Activated CD4-positive, alpha-beta memory T cell treated with anti-CD3 and anti-CD28 coated beads for 36 hours (primary cell): ENCODE data around the gene RDH14. TPM values are rescaled to one million over a fixed set of nuclear protein-coding genes. Genes with fewer than 3 reads are reported as not detected.

ENCODE experiments used
- CTCF ChIA-PET: fragments of 350-600 bp; sonication (Branson Sonifier 250); formaldehyde crosslinking; loops from one replicate; lab custom pipeline; 2021; ENCODE audit warnings: antibody characterized with exemption, inconsistent platforms; lab: Charles Lee
- POLR2A ChIA-PET: fragments of 350-600 bp; sonication (Branson Sonifier 250); formaldehyde crosslinking; loops from one replicate; lab custom pipeline; 2021; ENCODE audit warnings: antibody characterized with exemption; lab: Charles Lee
- DNase-seq: peaks from one replicate; pipeline ENCODE4 v3.0.0-alpha.2; 2020
- H3K27ac Mint-ChIP-seq: one replicate; pipeline ENCODE4 v1.8.0; 2021; ENCODE audit warnings: mixed read lengths
- H3K27me3 Mint-ChIP-seq: one replicate; pipeline ENCODE4 v1.8.0; 2021; ENCODE audit warnings: mixed read lengths
- H3K36me3 Mint-ChIP-seq: one replicate; pipeline ENCODE4 v1.8.0; 2021; ENCODE audit warnings: mixed read lengths
- H3K4me1 Mint-ChIP-seq: one replicate; pipeline ENCODE4 v1.8.0; 2021; ENCODE audit warnings: low read depth, mixed read lengths
- H3K4me3 Mint-ChIP-seq: one replicate; pipeline ENCODE4 v1.8.0; 2021; ENCODE audit warnings: mild to moderate bottlenecking, mixed read lengths
- H3K9me3 Mint-ChIP-seq: one replicate; pipeline ENCODE4 v1.8.0; 2021; ENCODE audit warnings: mixed read lengths
- intact Hi-C: fragments of 100-400 bp; cut with micrococcal nuclease; formaldehyde crosslinking; loops from one replicate; pipeline ENCODE4 v1.15.1; 2023
- total RNA-seq, 2 experiments: library from RNA; stranded (reverse); gene quantifications; one replicate each; pipeline ENCODE4 v1.2.3, GENCODE V29; 2021

Gene RDH14, protein sequence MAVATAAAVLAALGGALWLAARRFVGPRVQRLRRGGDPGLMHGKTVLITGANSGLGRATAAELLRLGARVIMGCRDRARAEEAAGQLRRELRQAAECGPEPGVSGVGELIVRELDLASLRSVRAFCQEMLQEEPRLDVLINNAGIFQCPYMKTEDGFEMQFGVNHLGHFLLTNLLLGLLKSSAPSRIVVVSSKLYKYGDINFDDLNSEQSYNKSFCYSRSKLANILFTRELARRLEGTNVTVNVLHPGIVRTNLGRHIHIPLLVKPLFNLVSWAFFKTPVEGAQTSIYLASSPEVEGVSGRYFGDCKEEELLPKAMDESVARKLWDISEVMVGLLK
- total RNA-seq, result 10 to 100 TPM; 14.1 to 14.4 TPM

DNA sequence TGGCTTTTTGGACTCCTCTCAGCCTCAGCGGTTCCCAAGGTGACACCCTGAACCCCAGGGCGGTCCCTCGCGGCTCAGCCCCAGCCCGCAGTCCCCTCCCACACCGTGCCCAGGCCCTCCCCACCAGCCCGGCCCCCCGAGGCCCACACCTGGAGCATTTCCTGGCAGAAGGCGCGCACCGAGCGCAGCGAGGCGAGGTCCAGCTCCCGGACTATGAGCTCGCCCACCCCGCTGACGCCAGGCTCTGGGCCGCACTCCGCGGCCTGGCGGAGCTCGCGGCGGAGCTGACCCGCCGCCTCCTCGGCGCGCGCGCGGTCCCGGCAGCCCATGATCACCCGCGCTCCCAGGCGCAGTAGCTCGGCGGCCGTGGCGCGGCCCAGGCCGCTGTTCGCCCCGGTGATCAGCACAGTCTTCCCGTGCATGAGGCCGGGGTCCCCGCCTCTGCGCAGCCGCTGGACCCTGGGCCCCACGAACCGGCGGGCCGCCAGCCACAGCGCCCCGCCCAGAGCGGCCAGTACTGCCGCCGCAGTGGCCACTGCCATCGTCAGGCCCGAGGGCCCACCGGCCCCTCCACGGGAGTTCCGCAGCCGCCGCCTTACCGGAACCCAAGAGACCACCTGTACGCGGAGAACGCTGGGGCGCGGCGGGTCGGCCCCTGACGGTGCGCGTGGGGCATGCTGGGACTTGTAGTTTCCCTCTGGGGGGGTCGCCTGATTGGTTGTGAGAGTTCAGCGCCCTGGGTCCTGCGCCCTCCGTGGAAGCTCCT is at the start of gene RDH14:
Gene RDH14, minus strand, starts transcription at position 623 of the 766 bp plus-strand sequence. Its CDS starts 81 bp downstream, at position 542.
- H3K36me3 Mint-ChIP-seq, result peaks cover 24% of the 10 kb centered on the region
- peaks cover 33% of the 10 kb centered on the region for H3K4me1 Mint-ChIP-seq
- H3K27ac Mint-ChIP-seq, result peak within 1 kb of the TSS; percentile 89
- intact Hi-C loops, result loop anchor here (1.0 to 5.0 kb wide), 5 partner anchors 15 to 1340 kb away; partner anchors contain the start of gene SMC6
- no peaks in the 10 kb centered on the region for H3K9me3 Mint-ChIP-seq
- no peaks in the 10 kb centered on the region for H3K27me3 Mint-ChIP-seq
- ChIA-PET CTCF (interaction anchor here (1.3 kb wide), 1 partner anchor 10 kb away, joined by 3 read pairs; no protein-coding TSS in a partner anchor), POLR2A (interaction anchor here (1.0 to 2.2 kb wide), 6 partner anchors 7 to 1340 kb away, joined by 3 to 9 read pairs (median 5); no protein-coding TSS in a partner anchor)
- peak; percentile 94 for DNase-seq
- H3K4me3 Mint-ChIP-seq, result peak within 1 kb of the TSS; percentile 90

DNA sequence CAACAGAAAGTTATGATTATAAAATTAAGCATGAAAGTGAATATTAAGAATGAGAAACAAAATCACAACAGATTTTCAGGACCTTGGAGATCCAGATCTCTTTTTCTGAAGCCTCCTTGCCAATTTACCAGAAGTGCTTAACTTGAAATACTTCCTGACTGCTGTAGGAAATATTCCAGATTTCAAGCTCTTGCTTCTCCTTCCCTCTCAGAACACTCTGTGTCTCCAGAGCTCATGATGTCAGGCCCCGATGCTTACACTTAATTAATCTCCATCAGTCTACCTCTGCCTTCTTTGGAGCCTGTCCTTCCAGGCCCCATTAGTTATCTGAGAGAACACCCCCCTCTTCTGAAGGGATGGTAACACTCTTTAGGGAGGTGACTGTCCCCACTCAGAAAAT is 49.6 kb upstream of the RDH14 start:
- H3K36me3 Mint-ChIP-seq, result peaks cover 6% of the 10 kb centered on the region
- intact Hi-C loops, result no loop called here
- H3K4me1 Mint-ChIP-seq, result no peaks in the 10 kb centered on the region
- H3K9me3 Mint-ChIP-seq, result no peaks in the 10 kb centered on the region
- DNase-seq, result no peak
- ChIA-PET POLR2A (no interaction called here), CTCF (interaction anchor here (1.1 kb wide), 1 partner anchor 89 kb away, joined by 4 read pairs; no protein-coding TSS in a partner anchor)
- no peak overlapping the region for H3K4me3 Mint-ChIP-seq
- H3K27ac Mint-ChIP-seq, result no peak overlapping the region
- no peaks in the 10 kb centered on the region for H3K27me3 Mint-ChIP-seq

DNA sequence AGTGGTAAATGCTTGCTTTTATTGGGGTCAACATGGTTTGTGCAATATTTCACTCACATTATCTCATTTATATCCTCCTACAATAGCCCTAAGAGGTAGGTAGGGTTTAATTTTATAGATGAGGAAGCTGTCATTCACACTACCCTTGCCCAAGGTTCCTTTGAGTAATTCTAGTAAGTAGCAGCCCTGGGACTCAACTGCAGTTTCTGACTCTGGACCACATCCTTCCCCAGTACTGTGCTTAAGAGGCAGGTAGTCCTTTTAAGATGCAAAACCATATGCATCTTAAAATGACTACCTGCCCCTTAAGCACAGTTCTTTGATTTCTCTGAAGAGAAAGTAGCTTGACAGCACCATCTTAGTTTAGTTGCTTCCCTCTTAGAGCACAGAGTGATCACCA is 44.7 kb upstream of the RDH14 start:
- Mint-ChIP-seq H3K27me3 (no peaks in the 10 kb centered on the region), H3K4me1 (no peaks in the 10 kb centered on the region), H3K27ac (no peak overlapping the region), H3K9me3 (no peaks in the 10 kb centered on the region), H3K36me3 (peaks cover 3% of the 10 kb centered on the region), H3K4me3 (no peak overlapping the region)
- POLR2A ChIA-PET, result no interaction called here
- CTCF ChIA-PET, result no interaction called here
- intact Hi-C loops, result no loop called here
- DNase-seq, result no peak

DNA sequence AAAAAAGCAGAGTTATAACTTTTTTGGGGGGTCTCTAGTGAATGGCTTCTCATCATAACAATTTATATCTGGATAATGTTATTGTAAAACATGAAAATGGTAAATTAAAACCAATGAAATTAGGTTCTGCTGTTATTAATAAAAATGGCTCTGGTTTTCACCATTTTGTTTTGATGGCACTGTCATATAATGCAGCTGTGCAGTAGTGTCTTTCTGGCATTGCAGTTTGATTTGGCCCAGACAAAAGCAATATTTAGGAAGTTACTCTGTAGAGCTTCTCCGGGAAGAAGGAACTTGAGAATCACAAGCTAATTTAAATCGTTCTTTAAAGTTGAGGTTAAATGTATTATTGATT is 44.1 kb upstream of the RDH14 start:
- ChIA-PET POLR2A (no interaction called here), CTCF (no interaction called here)

DNA sequence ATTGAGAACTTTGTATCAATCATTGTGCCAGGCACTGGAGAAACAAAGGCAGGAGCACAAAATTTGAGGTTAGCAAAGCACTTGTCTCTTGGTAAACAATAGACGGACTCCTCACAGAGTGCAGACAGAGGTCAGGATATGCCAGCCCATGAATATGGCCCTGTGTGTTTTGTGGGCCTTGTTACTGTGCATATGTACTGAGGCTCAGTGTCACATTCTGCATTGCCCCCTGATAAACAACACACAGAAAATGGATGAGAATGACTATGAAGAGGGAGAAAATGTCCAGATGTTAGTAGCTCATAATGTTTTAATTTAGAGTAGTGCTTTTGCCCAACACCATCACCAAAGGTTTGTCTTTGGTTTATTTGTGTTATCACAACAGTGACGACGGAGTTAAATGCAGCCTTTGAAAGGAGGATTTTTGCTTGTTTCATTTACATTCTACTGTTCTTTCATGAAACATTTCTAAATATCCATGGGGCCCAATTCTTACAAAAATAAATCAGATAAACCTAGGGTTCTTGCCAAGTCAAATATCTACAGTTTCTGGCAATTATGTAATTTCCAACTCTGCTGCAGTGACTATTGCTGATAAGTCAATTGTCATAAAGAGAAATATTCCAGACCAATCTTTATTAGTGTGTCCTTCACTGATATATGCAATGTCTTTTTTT is 43.5 kb upstream of the RDH14 start:
- intact Hi-C loops, result no loop called here
- Mint-ChIP-seq H3K4me3 (no peak overlapping the region), H3K27ac (no peak overlapping the region), H3K27me3 (no peaks in the 10 kb centered on the region), H3K4me1 (no peaks in the 10 kb centered on the region), H3K36me3 (peaks cover 3% of the 10 kb centered on the region), H3K9me3 (no peaks in the 10 kb centered on the region)
- ChIA-PET POLR2A (no interaction called here), CTCF (no interaction called here)
- DNase-seq, result no peak

More for the DNA sequence above, 44.1 kb upstream of the RDH14 start:
- Mint-ChIP-seq H3K27ac (no peak overlapping the region), H3K4me3 (no peak overlapping the region), H3K4me1 (no peaks in the 10 kb centered on the region), H3K9me3 (no peaks in the 10 kb centered on the region), H3K27me3 (no peaks in the 10 kb centered on the region), H3K36me3 (peaks cover 3% of the 10 kb centered on the region)
- intact Hi-C loops, result no loop called here
- DNase-seq, result no peak

DNA sequence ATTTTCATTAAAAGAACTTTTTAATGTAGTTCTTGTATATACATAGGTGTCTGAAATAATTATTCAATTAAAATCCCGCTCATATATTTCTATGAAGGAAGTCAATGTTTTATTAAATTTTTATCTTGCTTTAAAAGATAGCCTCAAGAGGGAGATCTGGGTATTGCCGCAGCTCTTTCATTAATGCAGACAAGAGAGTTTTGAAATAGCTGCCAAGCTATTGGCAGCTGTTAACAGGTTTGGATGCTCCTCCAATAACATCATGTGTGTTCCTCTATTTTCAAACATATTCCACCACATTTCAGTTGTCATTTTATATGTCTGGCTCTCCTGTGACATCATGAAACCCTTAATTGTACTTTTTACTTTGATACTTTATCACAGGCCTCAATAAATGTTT is 41.8 kb upstream of the RDH14 start:
- H3K9me3 Mint-ChIP-seq, result no peaks in the 10 kb centered on the region
- CTCF ChIA-PET, result no interaction called here
- POLR2A ChIA-PET, result no interaction called here
- no peak overlapping the region for H3K27ac Mint-ChIP-seq
- H3K36me3 Mint-ChIP-seq, result peaks cover 3% of the 10 kb centered on the region
- H3K4me1 Mint-ChIP-seq, result no peaks in the 10 kb centered on the region
- H3K4me3 Mint-ChIP-seq, result no peak overlapping the region
- H3K27me3 Mint-ChIP-seq, result no peaks in the 10 kb centered on the region
- intact Hi-C loops, result no loop called here
- no peak for DNase-seq

DNA sequence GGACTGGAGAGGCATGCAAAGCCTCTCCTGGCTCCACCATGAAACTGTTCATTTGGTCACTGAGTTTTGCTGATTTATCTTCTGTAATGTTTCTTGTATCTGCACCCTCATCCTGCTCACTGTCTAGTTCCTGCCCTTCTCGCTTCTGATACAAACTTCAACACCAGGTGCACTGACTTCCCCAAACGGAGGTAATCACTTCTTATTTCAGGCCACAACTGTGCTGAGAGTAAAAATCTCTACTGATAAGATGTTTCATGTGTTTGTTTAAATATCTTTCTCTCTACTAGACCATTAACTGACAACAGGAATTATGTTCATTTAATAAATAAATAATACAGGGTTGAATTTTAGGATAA is 39.8 kb upstream of the RDH14 start:
- POLR2A ChIA-PET, result no interaction called here
- Mint-ChIP-seq H3K36me3 (peaks cover 7% of the 10 kb centered on the region), H3K27ac (no peak overlapping the region), H3K9me3 (peaks cover 6% of the 10 kb centered on the region), H3K4me3 (no peak overlapping the region), H3K4me1 (no peaks in the 10 kb centered on the region), H3K27me3 (no peaks in the 10 kb centered on the region)
- no peak for DNase-seq
- CTCF ChIA-PET, result no interaction called here
- intact Hi-C loops, result no loop called here

DNA sequence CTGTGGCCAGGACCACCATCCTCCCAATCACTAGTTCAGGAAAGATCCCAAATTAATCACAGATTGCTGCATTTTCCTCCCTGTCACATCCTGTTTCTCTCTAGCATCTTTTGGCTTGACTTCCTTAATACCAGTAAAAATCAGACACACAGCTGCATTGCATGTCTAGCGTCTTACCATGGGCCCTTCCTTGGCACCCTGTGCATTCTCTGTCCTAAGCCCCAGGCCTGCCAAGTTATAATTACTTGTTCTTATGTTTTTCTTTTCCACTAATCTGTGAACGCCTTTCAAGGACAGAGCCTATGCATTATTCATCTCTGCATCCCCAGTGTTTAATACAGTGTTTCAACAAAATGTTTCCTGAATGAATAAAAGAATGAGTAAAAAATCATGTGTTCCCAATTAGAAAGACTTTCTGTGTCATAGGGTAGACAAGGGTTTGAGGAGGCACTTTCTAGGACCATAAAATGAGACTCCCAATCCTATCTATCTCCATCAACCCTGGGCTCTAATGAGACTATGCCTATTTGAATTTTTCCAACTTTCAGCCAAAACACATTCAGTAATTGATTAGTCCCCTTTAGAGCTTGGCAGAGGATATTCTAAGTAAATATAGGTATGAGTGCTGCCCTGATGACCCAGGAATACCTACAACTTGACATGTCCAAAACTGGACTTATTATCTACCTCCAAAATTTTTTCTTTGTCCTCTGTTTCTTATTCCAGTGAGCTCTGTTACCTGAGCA is 39.2 kb upstream of the RDH14 start:
- ChIA-PET POLR2A (no interaction called here), CTCF (no interaction called here)
- no peaks in the 10 kb centered on the region for H3K27me3 Mint-ChIP-seq
- no peak for DNase-seq
- no peak overlapping the region for H3K4me3 Mint-ChIP-seq
- intact Hi-C loops, result no loop called here
- peaks cover 6% of the 10 kb centered on the region for H3K9me3 Mint-ChIP-seq
- H3K36me3 Mint-ChIP-seq, result peaks cover 10% of the 10 kb centered on the region
- H3K27ac Mint-ChIP-seq, result no peak overlapping the region
- no peaks in the 10 kb centered on the region for H3K4me1 Mint-ChIP-seq

DNA sequence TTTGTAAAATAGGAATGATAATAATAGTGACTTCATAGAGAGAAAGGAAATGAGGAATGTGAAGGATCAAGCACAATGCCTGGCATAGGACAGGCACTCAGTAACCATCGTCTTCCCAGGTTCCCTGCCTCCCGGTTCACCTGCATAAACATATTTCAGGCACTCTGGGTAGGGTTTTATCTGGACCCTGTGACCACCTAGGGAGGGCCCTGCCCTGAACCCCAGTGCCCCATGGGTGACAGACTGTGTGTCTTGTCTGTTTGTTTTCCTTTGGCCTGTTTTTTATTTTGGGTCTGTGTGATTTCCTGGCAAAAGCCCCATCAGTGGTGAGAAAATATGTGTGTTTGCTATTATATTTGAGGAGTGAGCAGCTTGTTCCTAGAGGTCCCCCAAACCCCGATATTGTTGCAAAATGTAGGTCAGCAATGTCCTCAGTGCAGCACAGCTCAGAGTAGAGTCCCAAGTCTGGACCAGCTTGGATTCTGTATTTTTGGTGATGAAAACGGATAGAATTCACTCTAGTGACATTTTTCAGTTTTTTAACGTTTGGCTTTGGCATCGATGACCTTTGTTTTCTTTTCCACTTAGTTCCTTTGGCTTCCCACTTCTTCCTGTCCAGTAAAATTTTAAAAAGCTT is 38.5 kb upstream of the RDH14 start:
- Mint-ChIP-seq H3K9me3 (peaks cover 6% of the 10 kb centered on the region), H3K27me3 (no peaks in the 10 kb centered on the region), H3K4me1 (no peaks in the 10 kb centered on the region), H3K36me3 (peaks cover 11% of the 10 kb centered on the region), H3K27ac (no peak overlapping the region), H3K4me3 (no peak overlapping the region)
- no peak for DNase-seq
- intact Hi-C loops, result no loop called here
- ChIA-PET CTCF (no interaction called here), POLR2A (no interaction called here)

DNA sequence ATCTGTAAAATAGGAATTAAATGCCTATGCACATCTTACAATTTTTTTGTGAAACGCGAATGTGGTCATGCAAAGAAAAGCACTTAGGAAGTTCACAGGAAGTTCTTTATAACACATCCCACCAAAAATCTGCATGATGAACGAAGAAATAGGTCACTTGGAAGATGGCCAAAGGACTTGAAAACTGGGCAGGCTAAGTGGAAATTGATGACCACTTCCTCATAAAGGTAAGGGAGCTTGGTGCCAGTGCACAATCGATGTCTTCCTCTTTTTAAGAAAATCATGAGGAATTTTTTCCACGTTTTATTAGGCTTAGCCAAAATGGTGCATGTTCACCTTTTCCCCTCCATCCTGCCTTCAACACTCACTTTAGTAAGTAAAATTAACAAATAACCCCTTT is 37.2 kb upstream of the RDH14 start:
- DNase-seq, result no peak
- peaks cover 14% of the 10 kb centered on the region for H3K36me3 Mint-ChIP-seq
- no peaks in the 10 kb centered on the region for H3K4me1 Mint-ChIP-seq
- CTCF ChIA-PET, result no interaction called here
- intact Hi-C loops, result no loop called here
- no peaks in the 10 kb centered on the region for H3K27me3 Mint-ChIP-seq
- H3K9me3 Mint-ChIP-seq, result peaks cover 6% of the 10 kb centered on the region
- no peak overlapping the region for H3K27ac Mint-ChIP-seq
- H3K4me3 Mint-ChIP-seq, result no peak overlapping the region
- POLR2A ChIA-PET, result no interaction called here

DNA sequence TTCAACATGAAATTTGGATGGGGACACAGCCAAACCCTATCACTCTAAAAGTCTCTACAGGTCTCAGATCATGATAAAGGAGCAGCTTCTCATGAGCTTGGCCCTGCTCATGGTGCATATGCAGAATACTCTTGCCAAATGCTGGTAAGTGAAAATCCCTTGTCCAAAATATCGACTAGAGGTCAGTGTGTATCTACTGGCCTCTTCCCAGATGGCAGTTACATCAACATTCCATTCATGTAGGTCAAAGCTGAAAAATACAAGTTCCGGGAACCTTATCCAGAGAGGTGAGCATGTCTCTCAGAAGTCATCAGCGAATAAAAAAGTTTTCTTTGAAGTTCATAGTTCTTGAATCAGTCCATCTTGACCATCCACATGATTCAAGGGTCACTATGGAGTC is 36.5 kb upstream of the RDH14 start:
- ChIA-PET CTCF (no interaction called here), POLR2A (no interaction called here)
- Mint-ChIP-seq H3K4me1 (no peaks in the 10 kb centered on the region), H3K9me3 (peaks cover 6% of the 10 kb centered on the region), H3K27ac (no peak overlapping the region), H3K27me3 (no peaks in the 10 kb centered on the region), H3K36me3 (peaks cover 18% of the 10 kb centered on the region), H3K4me3 (no peak overlapping the region)
- intact Hi-C loops, result no loop called here
- DNase-seq, result no peak
